DOHH2 (cell line): ENCODE results near the gene OBSCN.

Experiments
- H3F3A ChIP-seq: fragments of 200-600 bp; sonication (generic), shearing (Covaris generic); 2 replicates; pipeline ENCODE4 v1.6.0; 2016; ENCODE audit warnings: antibody characterized with exemption, mild to moderate bottlenecking; ENCODE audit not compliant: control insufficient read depth, insufficient read depth
- H3K27ac ChIP-seq: fragments of 200-600 bp; sonication (generic); 2 replicates; pipeline ENCODE4 v1.5.1; 2014; ENCODE audit warnings: low read depth, mild to moderate bottlenecking, low read length, moderate library complexity
- H3K27me3 ChIP-seq: fragments of 200-600 bp; sonication (generic); 2 replicates; pipeline ENCODE4 v1.6.1; 2014; ENCODE audit warnings: mild to moderate bottlenecking, low read length, mixed read lengths; ENCODE audit not compliant: control insufficient read depth
- H3K36me3 ChIP-seq: fragments of 200-600 bp; sonication (generic); 2 replicates; pipeline ENCODE4 v1.6.1; 2014; ENCODE audit warnings: mild to moderate bottlenecking, low read length, moderate library complexity, mixed read lengths; ENCODE audit not compliant: control insufficient read depth
- H3K4me1 ChIP-seq: fragments of 200-600 bp; sonication (generic); 2 replicates; pipeline ENCODE4 v1.6.1; 2014; ENCODE audit warnings: mild to moderate bottlenecking, low read length, mixed read lengths; ENCODE audit not compliant: control insufficient read depth
- H3K4me2 ChIP-seq: fragments of 200-600 bp; sonication (generic); 2 replicates; pipeline ENCODE4 v1.6.0; 2014; ENCODE audit warnings: mild to moderate bottlenecking, low read length, moderate library complexity
- H3K4me3 ChIP-seq: fragments of 200-600 bp; sonication (generic); 2 replicates; pipeline ENCODE4 v1.5.1; 2014; ENCODE audit warnings: mild to moderate bottlenecking, low read length, mixed read lengths
- H3K79me2 ChIP-seq: fragments of 200-600 bp; sonication (generic); 2 replicates; pipeline ENCODE4 v1.6.1; 2014; ENCODE audit warnings: mild to moderate bottlenecking, low read length, mixed read lengths; ENCODE audit not compliant: control insufficient read depth
- H3K9me2 ChIP-seq: fragments of 200-600 bp; sonication (generic); replicated peaks from 2 replicates; pipeline ENCODE4 v1.6.1; 2014; ENCODE audit warnings: mild to moderate bottlenecking, low read length, mixed read lengths; ENCODE audit not compliant: control insufficient read depth
- H3K9me3 ChIP-seq: fragments of 200-600 bp; sonication (generic); 2 replicates; pipeline ENCODE4 v1.6.1; 2014; ENCODE audit warnings: antibody characterized with exemption, low read length, mixed read lengths; ENCODE audit not compliant: control insufficient read depth, insufficient read depth
- H4K20me1 ChIP-seq: fragments of 200-600 bp; sonication (generic); 2 replicates; pipeline ENCODE4 v1.6.0; 2014; ENCODE audit warnings: low read depth, mild to moderate bottlenecking, antibody characterized with exemption, low read length, moderate library complexity; ENCODE audit not compliant: control insufficient read depth, insufficient read depth
- EZH2phosphoT487 ChIP-seq: fragments of 200-600 bp; sonication (generic); IDR thresholded peaks from 2 replicates; pipeline ENCODE4 v1.6.1; 2017; ENCODE audit warnings: borderline replicate concordance, mild to moderate bottlenecking, antibody characterized with exemption, low read length, moderate library complexity, mixed read lengths
- TF ChIP-seq, protein P1 (sequence below): fragments of 200-600 bp; sonication (generic); IDR thresholded peaks from one replicate; pipeline ENCODE4 v1.5.1; 2014; ENCODE audit warnings: antibody characterized with exemption, mild to moderate bottlenecking, low read depth, low read length; ENCODE audit not compliant: poor library complexity, severe bottlenecking

The OBSCN gene

DNA sequence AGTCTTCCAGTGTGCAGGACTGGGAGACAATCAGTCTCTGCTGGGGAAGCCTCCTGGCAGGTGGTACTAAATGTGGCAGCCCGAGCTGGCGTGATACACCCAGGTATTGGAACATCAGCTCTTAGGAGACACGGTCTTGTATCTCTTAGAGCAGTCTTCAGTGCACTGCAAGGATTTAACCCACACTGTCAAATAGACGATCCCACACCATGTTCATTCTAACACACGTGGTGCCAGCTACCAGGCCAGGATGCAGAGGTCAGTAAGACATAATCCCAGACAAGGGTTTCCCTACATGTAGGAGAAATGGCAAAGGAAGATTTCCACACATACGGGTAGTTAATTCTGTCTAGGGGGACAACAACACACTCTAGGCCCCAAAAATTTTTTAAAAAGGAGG lies 190.1 kb downstream of the OBSCN start:
- Histone ChIP-seq H3K36me3 (peaks cover 74% of the 10 kb centered on the region), H3K9me2 (no peaks in the 10 kb centered on the region), H3K27me3 (no peaks in the 10 kb centered on the region), H3K27ac (no peak overlapping the region), H3K4me3 (no peak overlapping the region), H3K4me2 (no peak overlapping the region), H3K79me2 (peaks cover 33% of the 10 kb centered on the region), H4K20me1 (peaks cover 4% of the 10 kb centered on the region; the same call in 1 of the 2 replicates), H3K9me3 (no peaks in the 10 kb centered on the region), H3F3A (no peaks in the 10 kb centered on the region), H3K4me1 (no peaks in the 10 kb centered on the region)
- TF ChIP-seq, protein P1, sequence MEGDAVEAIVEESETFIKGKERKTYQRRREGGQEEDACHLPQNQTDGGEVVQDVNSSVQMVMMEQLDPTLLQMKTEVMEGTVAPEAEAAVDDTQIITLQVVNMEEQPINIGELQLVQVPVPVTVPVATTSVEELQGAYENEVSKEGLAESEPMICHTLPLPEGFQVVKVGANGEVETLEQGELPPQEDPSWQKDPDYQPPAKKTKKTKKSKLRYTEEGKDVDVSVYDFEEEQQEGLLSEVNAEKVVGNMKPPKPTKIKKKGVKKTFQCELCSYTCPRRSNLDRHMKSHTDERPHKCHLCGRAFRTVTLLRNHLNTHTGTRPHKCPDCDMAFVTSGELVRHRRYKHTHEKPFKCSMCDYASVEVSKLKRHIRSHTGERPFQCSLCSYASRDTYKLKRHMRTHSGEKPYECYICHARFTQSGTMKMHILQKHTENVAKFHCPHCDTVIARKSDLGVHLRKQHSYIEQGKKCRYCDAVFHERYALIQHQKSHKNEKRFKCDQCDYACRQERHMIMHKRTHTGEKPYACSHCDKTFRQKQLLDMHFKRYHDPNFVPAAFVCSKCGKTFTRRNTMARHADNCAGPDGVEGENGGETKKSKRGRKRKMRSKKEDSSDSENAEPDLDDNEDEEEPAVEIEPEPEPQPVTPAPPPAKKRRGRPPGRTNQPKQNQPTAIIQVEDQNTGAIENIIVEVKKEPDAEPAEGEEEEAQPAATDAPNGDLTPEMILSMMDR: no peak
- no peak for TF ChIP-seq EZH2phosphoT487

DNA sequence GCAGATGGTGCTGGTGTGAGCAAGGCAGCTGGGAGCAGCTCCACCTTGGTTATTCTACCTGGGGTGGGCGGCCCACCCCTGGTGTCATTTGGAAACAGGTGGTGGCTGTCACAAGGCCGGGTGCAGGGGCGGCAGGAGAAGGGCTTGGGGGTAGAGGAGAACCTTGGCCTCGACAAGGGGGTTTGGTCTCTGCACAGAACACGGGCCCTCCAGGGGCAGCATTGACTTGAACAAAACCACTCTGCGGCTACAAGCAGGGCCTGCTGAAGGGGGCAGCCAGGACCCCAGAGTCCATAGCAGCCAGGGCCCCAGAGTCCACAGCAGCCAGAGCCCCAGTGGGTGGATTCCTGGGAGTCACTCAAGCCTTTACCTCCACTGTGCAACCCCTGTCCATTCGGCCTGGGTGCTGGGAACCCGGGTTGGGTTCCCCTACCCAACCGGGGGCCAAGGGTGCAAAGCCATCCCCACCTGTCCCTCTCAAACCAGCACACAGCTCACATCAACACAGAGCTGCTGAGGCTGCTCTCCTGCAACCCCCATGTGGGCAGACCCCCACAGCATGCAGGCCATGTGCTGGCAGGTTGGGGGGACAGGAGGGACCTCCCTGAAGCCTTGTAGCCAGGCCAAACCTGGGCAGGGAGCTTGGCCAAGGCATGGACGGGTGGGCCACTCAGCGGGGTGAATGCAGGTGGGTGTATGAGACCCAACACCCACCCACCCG lies 191.1 kb downstream of the OBSCN start:
- Histone ChIP-seq H3K27me3 (no peaks in the 10 kb centered on the region), H4K20me1 (peaks cover 8% of the 10 kb centered on the region; the same call in 1 of the 2 replicates), H3K4me3 (no peak overlapping the region), H3F3A (no peaks in the 10 kb centered on the region), H3K79me2 (peaks cover 42% of the 10 kb centered on the region), H3K4me1 (peaks cover 1% of the 10 kb centered on the region; the same call in 1 of the 2 replicates), H3K36me3 (peaks cover 83% of the 10 kb centered on the region), H3K27ac (no peak overlapping the region), H3K9me2 (no peaks in the 10 kb centered on the region), H3K4me2 (no peak overlapping the region), H3K9me3 (no peaks in the 10 kb centered on the region)
- TF ChIP-seq, protein P1: no peak
- no peak for TF ChIP-seq EZH2phosphoT487

DNA sequence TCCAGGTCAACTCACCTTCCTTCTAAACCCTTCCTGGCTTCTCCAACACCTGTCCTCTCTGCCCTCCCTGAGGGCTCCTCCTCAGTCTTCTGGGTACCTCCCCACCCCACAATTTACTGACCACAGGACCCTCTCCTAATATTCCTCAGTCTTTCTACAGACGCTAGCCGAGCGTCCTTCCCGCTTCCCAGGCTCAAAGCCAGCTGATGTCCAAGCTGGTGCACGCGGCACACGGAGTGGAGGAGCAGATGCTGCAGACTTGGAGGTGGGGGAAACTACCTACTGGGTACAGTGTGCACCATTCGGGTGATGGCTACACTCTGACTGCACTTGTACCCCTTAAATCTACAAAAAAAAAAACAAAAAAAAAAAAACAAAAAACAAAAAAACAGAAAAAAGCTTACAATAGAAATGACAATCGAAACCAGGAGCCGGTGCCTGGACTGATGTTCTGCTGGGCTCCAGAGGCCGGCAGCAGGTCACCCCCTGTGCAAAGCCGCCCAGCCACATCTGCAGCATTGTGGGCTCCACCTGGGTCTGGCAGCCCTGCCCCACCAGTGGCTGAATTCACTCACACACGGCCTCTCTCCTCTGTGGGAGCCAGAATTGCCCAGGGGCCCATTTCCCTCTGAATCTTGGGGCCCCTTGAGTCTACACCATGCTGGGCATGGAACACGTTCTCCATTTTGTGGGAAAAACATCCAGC lies 191.8 kb downstream of the OBSCN start:
- H3K4me2 ChIP-seq: no peak overlapping the region
- H3K27me3 ChIP-seq: no peaks in the 10 kb centered on the region
- no peak for TF ChIP-seq EZH2phosphoT487
- TF ChIP-seq, protein P1: no peak
- H3K4me3 ChIP-seq: no peak overlapping the region
- peaks cover 14% of the 10 kb centered on the region for H4K20me1 ChIP-seq
- H3K9me2 ChIP-seq: no peaks in the 10 kb centered on the region
- peaks cover 9% of the 10 kb centered on the region for H3K4me1 ChIP-seq
- no peaks in the 10 kb centered on the region for H3K9me3 ChIP-seq
- H3K79me2 ChIP-seq: peaks cover 50% of the 10 kb centered on the region
- no peaks in the 10 kb centered on the region for H3F3A ChIP-seq
- peaks cover 83% of the 10 kb centered on the region for H3K36me3 ChIP-seq
- no peak overlapping the region for H3K27ac ChIP-seq
